ENCODE measurements around the gene PRPF4. TPM values are rescaled to one million over a fixed set of nuclear protein-coding genes. Genes with fewer than 3 reads are reported as not detected.

Gene PRPF4
- total RNA-seq, 1 experiment from 2014 or later: 38.6 TPM

DNA sequence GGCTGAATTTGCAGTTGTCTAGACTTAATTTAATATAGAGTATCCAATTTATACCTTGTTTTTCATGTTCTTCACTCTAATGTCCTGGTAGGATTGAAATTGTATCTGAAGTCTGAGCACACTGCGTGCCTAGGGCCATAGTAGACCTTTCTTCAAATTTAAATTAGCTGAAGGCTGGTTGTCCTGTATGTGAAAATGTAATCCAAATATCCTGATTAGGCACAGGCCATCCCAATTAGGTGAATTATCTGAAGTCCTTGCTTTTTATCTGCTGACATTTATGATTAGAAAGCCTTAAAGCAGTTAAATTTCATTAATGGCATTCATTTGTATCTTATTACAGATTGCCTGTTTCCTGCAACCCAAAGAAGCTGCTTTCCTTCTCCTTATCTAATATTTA lies 20.5 kb upstream of the PRPF4 start:
- Mint-ChIP-seq H3K9me3 (ENCODE audit: unreplicated experiment) (no peaks in the 10 kb centered on the region), H3K36me3 (ENCODE audit: insufficient read depth, unreplicated experiment) (peaks cover 23% of the 10 kb centered on the region), H3K27ac (ENCODE audit: unreplicated experiment) (no peak overlapping the region), H3K4me3 (ENCODE audit: unreplicated experiment) (no peak overlapping the region), H3K4me1 (ENCODE audit: low read depth, unreplicated experiment) (no peaks in the 10 kb centered on the region), H3K27me3 (ENCODE audit: insufficient read depth, unreplicated experiment) (no peaks in the 10 kb centered on the region)
- intact Hi-C loops (cut with micrococcal nuclease; ENCODE audit: unreplicated experiment): no loop called here
- no peaks in the 10 kb centered on the region for H3K9me3 ChIP-seq
- no peak overlapping the region for H3K4me3 ChIP-seq (ENCODE audit: low read depth, low read length)
- TF ChIP-seq, protein P1, sequence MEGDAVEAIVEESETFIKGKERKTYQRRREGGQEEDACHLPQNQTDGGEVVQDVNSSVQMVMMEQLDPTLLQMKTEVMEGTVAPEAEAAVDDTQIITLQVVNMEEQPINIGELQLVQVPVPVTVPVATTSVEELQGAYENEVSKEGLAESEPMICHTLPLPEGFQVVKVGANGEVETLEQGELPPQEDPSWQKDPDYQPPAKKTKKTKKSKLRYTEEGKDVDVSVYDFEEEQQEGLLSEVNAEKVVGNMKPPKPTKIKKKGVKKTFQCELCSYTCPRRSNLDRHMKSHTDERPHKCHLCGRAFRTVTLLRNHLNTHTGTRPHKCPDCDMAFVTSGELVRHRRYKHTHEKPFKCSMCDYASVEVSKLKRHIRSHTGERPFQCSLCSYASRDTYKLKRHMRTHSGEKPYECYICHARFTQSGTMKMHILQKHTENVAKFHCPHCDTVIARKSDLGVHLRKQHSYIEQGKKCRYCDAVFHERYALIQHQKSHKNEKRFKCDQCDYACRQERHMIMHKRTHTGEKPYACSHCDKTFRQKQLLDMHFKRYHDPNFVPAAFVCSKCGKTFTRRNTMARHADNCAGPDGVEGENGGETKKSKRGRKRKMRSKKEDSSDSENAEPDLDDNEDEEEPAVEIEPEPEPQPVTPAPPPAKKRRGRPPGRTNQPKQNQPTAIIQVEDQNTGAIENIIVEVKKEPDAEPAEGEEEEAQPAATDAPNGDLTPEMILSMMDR (IDR thresholded peaks at IDR 0.05; ENCODE audit: insufficient read depth in 1 of 2, low read depth in 1 of 2, low read length in 1 of 2, severe bottlenecking in 1 of 2, unreplicated experiment in 1 of 2): no peak
- BruUV-seq (replicated peaks): no TSS peak
- no peaks in the 10 kb centered on the region for H3K27me3 ChIP-seq (replicated peaks; ENCODE audit: control insufficient read depth, insufficient read depth, low read length)
- ChIA-PET POLR2A (interaction anchor here (0.6 kb wide), 1 partner anchor 839 kb away, joined by 5 read pairs; no protein-coding TSS in a partner anchor), CTCF (no interaction called here)
- peaks cover 1% of the 10 kb centered on the region; the same call in 1 of the 2 replicates for H3K36me3 ChIP-seq (ENCODE audit: control insufficient read depth, insufficient read depth, low read length)
- DNase-seq: no peak
- no peaks in the 10 kb centered on the region for H3K4me1 ChIP-seq

DNA sequence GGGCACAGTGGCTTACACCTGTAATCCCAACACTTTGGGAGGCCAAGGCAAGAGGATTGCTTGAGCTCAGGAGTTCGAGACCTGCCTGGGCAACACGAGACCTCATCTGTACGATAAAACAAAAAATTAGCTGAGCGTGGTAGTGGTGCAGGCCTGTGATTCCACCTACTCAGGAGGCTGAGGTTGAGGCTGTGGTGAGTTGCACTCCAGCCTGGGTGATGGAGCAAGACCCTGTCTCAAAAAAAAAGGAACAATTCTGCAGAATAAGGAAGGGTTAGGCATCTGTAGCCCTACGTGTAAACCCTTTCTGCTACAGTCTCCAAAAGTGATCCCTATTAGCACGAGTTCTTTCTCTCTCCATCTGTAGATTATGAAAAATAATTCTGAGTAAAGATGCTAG lies 20.0 kb upstream of the PRPF4 start:
- POLR2A ChIA-PET: no interaction called here
- DNase-seq: no peak
- H3K4me1 Mint-ChIP-seq (ENCODE audit: low read depth, unreplicated experiment): no peaks in the 10 kb centered on the region

DNA sequence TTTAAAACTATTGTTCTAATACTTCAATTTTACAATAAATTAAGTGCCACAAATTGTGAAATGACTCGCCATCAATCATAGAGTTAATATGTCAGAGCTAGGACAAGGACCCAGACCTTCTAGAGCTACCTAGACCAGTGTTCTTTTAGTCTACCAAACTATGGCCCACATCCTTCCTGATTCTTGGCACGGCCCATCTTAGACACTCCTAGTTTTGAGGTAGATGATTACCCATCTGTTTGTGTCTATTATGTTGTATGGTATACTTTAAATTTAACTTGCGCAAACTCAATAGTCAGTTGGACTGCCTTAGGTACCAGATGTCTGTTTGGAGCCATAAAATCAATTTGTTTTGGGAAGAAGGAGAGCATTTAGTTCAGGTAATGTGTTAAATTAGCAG lies 17.6 kb upstream of the PRPF4 start:
- no peaks in the 10 kb centered on the region for H3K27me3 ChIP-seq (replicated peaks; ENCODE audit: control insufficient read depth, insufficient read depth, low read length)
- Mint-ChIP-seq H3K9me3 (ENCODE audit: unreplicated experiment) (no peaks in the 10 kb centered on the region), H3K27me3 (ENCODE audit: insufficient read depth, unreplicated experiment) (no peaks in the 10 kb centered on the region), H3K4me3 (ENCODE audit: unreplicated experiment) (no peak overlapping the region), H3K27ac (ENCODE audit: unreplicated experiment) (no peak overlapping the region), H3K4me1 (ENCODE audit: low read depth, unreplicated experiment) (no peaks in the 10 kb centered on the region), H3K36me3 (ENCODE audit: insufficient read depth, unreplicated experiment) (peaks cover 36% of the 10 kb centered on the region)
- ChIA-PET CTCF (no interaction called here), POLR2A (no interaction called here)
- TF ChIP-seq, protein P1 (IDR thresholded peaks at IDR 0.05; ENCODE audit: insufficient read depth in 1 of 2, low read depth in 1 of 2, low read length in 1 of 2, severe bottlenecking in 1 of 2, unreplicated experiment in 1 of 2): no peak
- DNase-seq: no peak
- intact Hi-C loops (cut with micrococcal nuclease; ENCODE audit: unreplicated experiment): no loop called here
- BruUV-seq (replicated peaks): no TSS peak
- H3K4me1 ChIP-seq: no peaks in the 10 kb centered on the region
- H3K9me3 ChIP-seq: no peaks in the 10 kb centered on the region
- no peak overlapping the region for H3K4me3 ChIP-seq (ENCODE audit: low read depth, low read length)
- peaks cover 1% of the 10 kb centered on the region; the same call in 1 of the 2 replicates for H3K36me3 ChIP-seq (ENCODE audit: control insufficient read depth, insufficient read depth, low read length)

More for the DNA sequence above, 20.0 kb upstream of the PRPF4 start:
- Histone ChIP-seq H3K9me3 (no peaks in the 10 kb centered on the region), H3K4me3 (ENCODE audit: low read depth, low read length) (no peak overlapping the region), H3K27me3 (replicated peaks; ENCODE audit: control insufficient read depth, insufficient read depth, low read length) (no peaks in the 10 kb centered on the region), H3K4me1 (no peaks in the 10 kb centered on the region), H3K36me3 (ENCODE audit: control insufficient read depth, insufficient read depth, low read length) (peaks cover 1% of the 10 kb centered on the region; the same call in 1 of the 2 replicates)
- H3K4me3 Mint-ChIP-seq (ENCODE audit: unreplicated experiment): no peak overlapping the region
- no peak overlapping the region for H3K27ac Mint-ChIP-seq (ENCODE audit: unreplicated experiment)
- intact Hi-C loops (cut with micrococcal nuclease; ENCODE audit: unreplicated experiment): no loop called here
- no TSS peak for BruUV-seq (replicated peaks)
- CTCF ChIA-PET: no interaction called here
- H3K36me3 Mint-ChIP-seq (ENCODE audit: insufficient read depth, unreplicated experiment): peaks cover 28% of the 10 kb centered on the region
- H3K9me3 Mint-ChIP-seq (ENCODE audit: unreplicated experiment): no peaks in the 10 kb centered on the region
- H3K27me3 Mint-ChIP-seq (ENCODE audit: insufficient read depth, unreplicated experiment): no peaks in the 10 kb centered on the region
- TF ChIP-seq, protein P1 (IDR thresholded peaks at IDR 0.05; ENCODE audit: insufficient read depth in 1 of 2, low read depth in 1 of 2, low read length in 1 of 2, severe bottlenecking in 1 of 2, unreplicated experiment in 1 of 2): no peak

Measured in Caco-2 (cell line).